GM21381 (cell line): ENCODE results near the gene DSCAML1.

ENCODE experiments used
- ATAC-seq: cut with Tn5 transposase; IDR thresholded peaks from one replicate; pipeline ENCODE4 v1.9.1; 2021; ENCODE audit warnings: mild to moderate bottlenecking, moderate library complexity; ENCODE audit not compliant: unreplicated experiment

DSCAML1 gene

DNA sequence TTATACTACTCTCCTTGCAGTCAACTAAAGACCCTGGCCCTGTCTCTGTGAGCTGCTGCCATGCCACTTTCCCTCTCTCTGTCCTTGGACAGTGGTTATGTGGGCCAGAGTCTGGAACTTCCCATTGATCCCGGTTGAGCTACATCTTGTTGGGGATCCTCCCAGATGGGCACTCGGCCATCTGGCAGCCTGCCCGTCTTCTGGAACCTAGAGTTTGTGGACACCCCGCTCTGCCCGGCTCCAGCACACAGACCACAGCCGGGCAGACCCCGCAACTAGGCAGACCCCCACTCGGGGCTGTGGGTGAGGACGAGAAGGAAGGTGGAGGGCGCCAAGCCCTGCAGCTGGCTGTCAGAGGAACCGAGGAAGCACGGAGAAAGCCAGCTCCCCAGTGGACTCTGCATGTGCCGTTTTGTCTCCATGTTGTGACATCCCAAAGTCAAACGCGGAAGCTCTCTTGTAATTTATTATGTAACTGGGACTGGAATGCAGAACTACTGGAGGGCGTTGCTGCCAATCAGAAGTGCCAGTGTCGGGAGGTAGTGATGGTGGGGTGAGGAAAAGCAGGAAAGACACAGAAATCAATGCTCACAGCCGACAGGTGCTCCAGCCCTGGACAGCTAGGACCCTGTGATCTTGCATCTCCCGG is 261.7 kb downstream of the DSCAML1 start:
- ATAC-seq = no peak

DNA sequence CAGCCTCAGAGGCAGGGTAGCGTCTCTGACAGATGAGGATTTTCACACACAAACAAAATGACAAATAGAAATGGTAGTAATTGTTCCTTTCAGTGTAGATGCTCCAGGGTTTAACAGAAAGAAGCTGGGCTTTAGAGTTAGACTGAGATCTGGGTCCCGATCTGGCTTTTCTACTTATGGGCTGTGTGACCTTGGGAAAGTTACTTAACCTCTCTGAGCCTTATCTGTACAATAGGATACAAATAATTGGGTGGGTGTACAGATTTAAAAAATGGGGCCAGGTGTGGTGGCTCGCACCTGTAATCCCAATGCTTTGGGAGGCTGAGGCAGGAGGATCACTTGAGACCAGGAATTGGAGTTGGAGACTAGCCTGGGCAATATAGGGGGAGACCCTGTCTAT is 264.4 kb downstream of the DSCAML1 start:
- ATAC-seq = no peak

DNA sequence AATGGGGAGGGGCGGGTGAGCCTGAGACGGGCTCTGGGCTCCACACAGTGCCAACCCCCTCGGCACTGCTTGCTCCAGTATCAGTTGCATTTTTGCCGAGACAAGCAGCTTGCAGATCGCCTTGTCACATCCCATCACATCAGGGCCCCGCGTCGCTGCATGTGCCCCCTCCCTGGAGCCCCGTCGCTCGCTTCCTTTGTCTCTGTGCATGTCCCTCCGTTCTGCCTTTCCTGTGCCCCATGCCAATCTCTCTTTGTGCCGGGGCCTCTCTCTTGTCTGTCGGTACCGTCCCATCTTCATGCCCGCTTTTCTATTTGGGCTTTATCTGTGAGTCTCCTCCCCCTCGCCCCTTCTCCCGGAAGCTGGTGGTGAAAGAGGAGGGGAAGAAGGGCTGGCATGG is 267.2 kb downstream of the DSCAML1 start:
- ATAC-seq = no peak

DNA sequence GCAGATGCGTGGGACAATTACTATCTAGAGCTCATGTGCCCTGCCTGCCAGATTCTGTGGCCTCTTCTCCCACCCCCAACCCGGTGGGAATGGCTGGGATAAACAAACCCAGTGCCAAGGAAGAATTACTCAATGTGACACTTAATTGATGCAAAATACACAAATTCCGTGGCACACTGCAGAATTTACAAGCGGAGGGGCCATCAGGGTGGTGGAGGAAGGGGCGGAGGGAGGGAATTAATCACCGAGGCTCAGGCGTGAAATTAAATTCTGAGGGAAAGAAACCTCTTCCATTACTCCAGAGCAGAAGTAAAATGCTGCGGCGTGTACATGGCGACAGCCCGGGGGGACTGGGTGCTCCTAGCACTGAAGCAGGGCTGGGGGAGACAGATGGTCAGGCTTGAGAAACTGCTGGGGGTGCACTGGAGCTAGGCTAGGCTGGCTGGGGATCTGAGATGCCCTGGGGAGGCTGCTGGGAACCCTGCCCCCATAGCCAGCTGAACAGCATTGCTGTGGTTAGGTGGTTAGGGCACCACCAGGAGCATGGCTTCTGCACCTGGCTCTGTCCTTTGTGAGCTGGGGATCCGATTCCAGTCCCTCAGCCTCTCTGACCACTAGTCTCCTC is 268.8 kb downstream of the DSCAML1 start:
- no peak for ATAC-seq

DNA sequence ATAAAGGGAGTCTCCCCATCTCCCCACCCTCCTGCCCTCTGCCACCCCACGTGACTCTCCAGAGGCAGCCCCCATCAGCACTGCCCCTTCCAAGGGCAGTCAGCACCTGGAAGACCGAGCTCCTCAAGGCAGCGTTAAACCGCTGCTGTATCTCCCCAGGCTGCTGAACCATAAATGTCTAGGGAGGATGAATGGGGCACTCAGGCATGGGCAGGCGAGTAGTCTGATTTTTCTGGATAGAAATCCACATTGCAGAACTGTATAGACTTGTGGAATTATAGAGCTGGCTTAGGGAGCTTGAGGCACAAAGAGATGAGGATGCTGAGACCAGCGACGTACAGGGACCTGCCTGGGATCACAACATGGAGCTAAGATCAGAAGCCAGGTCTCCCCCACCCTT is 269.7 kb downstream of the DSCAML1 start:
- ATAC-seq = no peak

DNA sequence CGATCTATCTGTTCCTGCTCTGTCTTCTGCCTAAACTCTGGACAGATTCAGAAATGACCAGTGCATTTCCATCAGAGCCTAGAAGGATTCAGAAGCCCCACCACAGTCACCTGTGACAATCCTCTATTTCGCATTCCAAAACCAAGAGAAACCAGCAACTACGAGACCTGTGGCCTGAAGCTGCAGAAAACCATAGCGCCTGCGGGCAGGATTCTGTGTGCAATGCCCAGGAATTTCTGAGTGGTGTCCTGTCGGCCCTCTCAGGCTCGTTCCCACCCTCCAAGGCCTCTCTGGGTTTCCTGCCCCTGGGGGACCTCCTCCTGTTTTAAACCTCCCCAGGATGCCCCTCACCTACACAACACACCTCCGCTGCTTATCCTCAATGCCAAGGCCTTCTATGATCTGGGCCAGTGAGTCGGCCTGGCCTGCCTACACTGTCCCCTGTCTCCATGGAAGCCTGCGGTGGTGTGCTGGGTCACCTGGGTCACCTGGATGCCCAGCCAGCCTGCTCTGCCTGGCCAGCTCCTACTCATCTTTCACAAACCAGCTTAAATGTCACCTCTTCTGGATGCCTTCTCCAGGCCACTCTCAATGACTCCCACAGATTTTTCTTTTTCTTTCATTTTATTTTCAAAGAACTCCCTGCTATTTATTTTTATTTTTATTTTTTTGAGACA is 271.0 kb downstream of the DSCAML1 start:
- ATAC-seq = no peak

DNA sequence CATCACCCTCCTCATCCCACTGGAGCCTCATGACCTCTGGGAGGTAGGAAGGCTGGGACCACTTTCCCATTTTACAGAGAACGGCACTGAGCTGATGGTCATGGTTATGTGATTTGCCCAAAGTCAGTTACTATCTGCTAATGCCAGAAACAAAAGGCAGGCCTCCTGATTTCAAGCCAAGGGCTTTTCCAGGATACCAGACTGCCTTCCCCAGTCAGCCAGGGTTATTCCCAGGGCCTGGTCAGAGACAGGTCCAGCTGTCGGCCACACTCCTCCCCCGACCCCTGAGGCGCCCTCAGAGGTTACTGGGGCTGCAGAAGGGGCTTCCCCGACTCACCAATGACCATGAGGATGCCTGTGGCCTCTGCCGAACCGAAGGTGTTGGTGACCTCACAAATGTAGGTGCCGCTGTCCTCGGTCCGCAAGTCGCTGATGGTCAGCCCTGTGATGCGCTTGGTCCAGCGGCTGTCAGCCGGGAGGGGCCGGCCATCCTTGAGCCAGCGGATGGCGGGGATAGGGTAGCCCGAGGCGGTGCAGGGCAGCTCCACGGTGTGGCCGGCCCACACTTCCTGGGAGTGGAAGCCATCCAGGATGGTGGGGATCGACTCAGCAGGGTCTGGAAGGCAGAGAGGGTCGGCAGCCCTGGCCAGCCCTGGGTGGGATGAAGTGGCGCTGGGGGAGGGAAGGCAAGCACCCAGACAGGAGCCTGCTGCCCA is 272.4 kb downstream of the DSCAML1 start:
- no peak for ATAC-seq

DNA sequence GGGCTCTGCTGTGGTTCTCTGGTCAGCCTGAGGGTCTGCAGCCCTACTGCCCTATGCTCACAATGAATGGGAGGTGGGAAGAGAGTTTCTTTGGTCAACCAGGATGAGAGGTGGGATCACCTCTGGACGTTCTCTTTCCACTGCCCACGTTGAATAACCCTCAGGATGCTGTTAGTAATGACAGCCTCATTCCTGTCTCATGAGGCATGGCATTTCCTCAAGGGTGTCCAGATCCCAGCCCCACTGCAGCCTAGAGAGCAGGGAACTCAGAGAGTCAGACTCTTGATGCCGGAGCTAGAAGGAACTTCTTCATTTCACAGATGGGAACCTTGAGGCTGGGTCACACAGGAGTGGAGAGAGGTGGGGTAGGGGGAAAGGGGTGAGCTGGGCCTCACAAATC is 273.3 kb downstream of the DSCAML1 start:
- no peak for ATAC-seq

DNA sequence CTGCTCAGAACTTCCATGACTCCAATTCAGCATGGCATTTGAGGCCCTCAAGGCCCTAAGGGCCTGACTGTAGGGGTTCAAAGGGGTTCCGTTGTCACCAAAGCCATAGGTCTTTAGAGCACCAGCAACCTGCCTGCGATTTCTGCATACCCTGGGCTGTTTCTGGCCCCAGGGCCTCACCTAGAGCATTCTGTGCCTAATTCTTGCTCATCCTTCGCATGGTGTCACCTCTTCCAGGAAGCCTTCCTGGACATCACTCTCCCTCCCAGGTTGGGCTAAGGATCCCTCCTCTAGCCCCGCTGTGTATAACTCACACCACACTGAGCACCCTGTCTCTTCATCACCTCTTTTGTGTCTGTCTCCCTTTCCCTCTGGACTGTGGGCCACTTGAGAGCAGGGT is 275.0 kb downstream of the DSCAML1 start:
- ATAC-seq = no peak

DNA sequence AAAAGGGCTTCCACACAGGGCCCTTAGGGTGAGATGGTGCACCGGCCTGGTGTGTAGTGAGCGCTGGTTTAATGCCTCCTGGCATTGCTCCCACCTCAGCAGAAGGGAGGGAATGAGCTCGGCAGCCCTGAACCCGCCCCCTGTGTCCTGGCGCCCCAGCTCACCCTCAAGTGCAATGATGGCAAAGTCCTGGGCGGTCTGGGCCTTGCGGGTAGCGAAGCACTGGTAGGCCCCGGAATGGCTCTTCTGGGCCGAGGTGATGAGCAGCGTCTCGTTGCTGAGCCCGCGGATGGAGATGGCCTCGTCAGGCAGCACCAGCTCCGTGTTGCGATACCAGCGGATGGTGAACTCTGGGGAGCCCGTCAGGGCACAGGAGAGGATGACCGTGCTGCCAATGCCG is 276.1 kb downstream of the DSCAML1 start:
- no peak for ATAC-seq

DNA sequence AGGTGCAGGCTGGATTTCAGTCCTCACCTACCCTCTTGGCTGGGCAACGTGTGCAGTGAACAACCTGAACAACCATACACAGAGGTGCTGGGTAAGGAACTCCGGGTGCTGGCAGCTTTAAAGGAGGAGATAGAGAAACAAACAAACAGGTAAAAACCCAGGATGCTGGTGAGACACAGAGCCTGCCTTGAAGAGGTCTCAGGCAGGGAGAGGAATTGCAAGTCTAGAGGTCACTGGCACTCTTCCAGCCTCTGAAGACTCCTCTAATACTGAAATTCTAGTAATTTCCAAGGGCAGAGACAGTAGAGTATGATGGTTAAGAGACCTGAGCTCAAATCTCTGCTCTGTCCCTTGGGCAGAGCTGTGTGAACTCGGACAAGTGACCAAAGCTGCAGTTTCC is 276.8 kb downstream of the DSCAML1 start:
- ATAC-seq = no peak

DNA sequence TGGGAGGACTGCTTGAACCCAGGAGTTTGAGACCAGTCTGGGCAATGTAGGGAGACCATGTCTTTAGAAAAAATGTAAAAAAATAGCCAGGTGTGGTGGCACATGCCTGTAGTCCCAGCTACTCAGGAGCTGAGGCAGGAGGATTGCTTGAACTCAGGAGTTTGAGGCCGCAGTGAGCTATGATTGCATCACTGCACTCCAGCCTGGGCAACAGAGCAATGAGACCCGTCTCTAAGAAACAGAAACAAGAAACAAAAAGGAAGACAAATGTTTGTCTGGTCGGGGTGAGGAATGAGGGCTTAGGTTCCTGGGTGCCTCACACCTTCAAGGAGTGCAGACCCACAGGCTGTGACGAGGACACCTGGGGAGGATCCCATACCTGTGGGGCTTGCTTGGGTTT is 277.4 kb downstream of the DSCAML1 start:
- no peak for ATAC-seq

DNA sequence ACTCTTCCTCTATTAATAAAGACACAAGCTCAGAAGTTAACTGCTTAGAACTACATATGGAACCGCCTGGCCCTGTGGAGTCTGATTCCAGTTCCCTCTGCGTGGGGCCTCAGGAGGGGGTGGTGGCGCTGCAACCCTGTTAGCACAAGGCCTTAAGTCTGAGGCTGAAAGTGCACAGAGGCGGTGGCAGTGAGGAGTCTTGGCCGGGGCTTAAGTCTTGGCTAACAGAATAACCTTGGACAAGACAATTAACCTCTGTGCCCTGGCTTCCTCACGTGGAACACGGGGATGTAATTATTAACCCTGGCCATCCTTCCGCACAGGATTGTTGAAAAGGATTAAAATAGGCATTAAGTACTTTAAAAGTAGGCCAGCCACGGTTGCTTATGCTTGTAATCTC is 277.8 kb downstream of the DSCAML1 start:
- ATAC-seq = no peak

DNA sequence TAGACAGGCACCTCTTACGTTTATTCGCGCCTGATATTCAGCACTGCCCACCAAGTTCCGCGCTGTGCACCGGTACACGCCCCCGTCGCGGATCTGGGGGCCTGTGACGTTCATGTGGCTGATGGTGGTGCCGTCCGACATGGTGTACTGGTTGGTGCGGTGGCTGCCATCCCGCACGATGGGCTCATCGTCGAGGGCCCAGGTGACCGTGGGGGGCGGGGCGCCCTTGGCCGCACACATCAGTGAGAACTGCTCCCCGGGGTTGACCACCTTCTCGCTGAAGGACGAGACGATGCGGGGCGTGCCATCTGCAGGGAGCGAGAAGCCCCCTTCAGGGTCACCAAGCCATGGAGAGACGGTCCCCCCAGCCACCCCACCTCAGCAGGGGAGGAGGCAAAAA is 278.6 kb downstream of the DSCAML1 start:
- no peak for ATAC-seq

DNA sequence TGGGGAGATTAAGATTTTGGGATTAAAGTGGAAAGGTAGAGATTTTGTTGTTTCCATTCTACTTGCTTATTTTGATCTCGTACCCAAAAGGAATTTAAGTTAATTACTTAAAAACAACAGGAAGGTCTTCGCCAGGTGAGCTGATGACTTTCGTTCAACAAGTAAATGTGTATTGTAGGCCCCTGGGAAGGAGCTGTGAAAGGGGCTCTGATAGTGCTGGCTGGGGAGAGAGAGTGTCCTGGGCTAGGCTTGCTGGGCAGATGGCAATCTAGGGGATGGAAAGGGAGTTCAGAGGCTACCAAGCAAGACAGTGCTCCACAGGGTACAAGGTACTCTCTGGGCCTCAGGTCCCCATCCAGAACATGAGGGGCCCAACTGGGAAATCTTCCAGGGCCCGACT is 279.9 kb downstream of the DSCAML1 start:
- ATAC-seq = no peak

DNA sequence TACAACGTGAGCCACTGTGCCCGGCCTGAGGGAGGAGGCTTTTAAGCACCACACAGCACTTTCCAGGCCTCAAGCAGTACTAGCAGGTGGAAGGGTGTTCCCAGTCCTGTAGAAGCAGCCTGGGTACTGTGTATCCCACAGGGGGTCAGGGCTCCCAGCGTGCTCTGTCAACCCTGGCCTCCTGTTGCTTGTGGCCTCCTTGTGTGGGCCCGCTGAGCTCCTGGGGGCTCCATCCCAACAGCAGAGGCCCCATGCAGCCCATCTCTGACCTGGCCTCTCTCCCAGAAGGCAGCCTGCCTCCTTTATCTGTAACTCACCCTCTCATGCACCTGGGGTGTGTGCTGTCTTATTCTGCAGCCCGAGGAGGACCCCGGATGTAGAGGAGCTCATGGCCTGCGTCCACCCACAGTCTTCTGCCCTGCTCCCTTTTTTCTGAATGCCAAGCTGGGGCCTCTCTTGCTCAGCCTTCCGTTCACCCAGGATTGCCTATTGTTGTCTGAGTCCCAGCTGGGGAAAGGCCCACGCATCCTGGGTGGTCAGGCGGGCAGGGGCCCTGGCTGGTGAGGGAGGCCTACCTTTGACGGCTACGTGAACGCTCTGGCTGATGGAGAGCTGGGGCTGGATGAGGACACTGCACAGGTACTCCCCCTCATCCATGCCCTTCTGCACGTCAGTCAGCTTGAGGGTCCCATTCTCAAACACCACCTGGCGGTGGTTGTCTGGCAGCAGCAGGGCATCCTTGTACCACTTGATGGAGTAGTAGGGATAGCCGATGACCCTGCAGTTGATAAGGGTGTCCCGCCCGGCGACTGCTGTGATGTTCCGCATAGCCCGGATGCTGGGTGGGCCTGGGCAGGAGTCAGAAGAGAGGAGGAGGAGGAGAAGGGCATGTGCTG is 280.9 kb downstream of the DSCAML1 start:
- ATAC-seq = no peak

DNA sequence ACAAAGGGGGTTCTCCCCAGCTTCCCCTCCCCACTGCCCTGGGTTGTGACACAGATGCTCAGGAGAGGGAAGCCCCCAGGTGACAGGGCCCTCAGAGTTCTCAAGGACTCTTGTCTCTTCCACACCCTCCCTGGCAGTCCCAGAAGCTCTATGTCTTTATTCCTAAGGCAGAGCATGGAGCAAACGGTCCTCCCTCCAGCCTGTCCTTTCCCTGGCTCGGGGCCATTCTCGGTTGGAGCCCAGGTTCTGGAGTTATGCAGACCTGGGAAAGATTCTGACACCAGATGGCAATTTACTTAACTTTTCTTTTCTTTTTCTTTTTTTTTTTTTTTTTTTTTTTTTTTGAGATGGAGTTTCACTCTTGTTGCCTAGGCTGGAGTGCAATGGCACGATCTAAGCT is 282.8 kb downstream of the DSCAML1 start:
- ATAC-seq = no peak

DNA sequence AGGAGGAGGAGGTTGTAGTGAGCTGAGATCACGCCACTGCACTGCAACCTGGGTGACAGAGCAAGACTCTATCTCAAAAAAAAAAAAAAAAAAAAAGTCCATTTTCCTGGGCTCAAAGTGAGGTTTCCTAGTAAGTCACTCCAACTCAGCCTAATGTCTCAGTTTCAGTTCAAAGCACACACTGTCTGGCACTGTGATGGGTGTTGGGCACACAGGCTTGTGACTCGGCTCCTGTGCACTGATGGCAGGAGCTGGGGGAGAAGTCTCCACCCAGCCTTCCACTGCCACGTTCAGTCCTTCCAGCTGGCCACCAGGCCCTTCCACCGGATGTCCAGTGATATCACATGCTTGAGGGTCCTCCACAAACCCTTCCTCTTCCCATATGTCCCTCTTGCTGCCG is 283.4 kb downstream of the DSCAML1 start:
- no peak for ATAC-seq

DNA sequence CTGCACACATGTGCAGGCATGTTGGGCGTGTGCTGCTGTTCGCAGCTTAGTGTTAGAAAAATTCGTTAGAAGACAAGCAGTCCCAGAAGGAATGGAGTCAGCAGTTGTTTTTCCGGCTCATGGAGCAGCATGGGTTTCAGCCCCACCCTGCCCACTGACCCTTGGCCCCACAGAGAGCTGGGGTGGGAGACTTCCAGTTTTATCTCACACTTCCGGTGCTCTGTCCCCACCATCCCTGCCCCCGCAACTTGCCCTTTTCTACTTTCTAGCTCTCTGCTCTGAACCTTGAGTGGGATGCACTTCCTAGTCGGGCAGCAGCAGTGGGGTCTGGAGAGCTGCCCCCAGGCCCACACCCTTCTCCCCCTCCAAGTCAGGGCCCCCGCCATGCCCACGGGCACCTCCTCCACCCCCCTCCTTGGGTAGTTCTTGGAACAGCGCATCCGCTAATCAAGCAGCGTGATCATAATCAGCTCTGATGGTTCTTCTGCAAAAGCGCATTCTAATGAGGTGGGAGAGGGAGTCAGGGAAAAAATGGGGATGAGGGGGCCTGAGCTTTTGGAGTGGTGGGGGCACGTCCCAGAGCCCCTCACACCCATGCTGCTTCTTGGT is 285.0 kb downstream of the DSCAML1 start:
- no peak for ATAC-seq

DNA sequence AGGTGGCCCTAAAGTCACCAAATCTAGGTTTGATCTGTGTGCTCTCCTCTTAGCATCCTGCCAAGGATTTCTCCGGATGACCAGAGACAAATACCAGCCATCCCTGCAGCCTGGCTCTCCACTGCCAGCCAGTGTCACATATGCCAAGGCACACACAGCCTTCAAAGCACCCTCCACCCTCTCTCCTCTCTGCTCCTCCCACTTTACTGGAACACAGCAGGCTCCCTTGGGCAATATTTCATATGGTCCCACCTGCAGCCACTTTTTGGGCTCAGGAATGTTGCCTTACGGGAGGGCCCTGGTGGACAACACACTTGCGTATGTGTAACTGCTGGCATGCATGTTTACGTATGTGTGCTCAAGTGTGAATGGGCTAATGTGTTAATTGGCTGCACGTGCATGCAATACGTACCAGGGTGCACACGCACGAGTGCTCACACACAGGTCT is 285.5 kb downstream of the DSCAML1 start:
- ATAC-seq = no peak
